ENCODE results near the gene UTF1.

Gene UTF1

GRCh38 chr10:133207041-133207600, 22.9 kb upstream of the UTF1 start:
- no peak overlapping the region for H3K4me3 ChIP-seq (ENCODE audit: low read depth, low read length)
- DNase-seq (ENCODE audit: low read depth), result no peak

GRCh38 chr10:133207627-133208026, 22.4 kb upstream of the UTF1 start:
- H3K4me3 ChIP-seq (ENCODE audit: low read depth, low read length), result no peak overlapping the region
- DNase-seq (ENCODE audit: low read depth), result no peak

GRCh38 chr10:133208466-133208865, 21.6 kb upstream of the UTF1 start:
- no peak for DNase-seq (ENCODE audit: low read depth)

GRCh38 chr10:133209117-133209516, 20.9 kb upstream of the UTF1 start:
- DNase-seq (ENCODE audit: low read depth), result no peak
- H3K4me3 ChIP-seq (ENCODE audit: low read depth, low read length), result no peak overlapping the region

More at GRCh38 chr10:133208466-133208865, 21.6 kb upstream of the UTF1 start:
- H3K4me3 ChIP-seq (ENCODE audit: low read depth, low read length), result no peak overlapping the region

- DNase-seq (ENCODE audit: low read depth), result no peak
- H3K4me3 ChIP-seq (ENCODE audit: low read depth, low read length), result no peak overlapping the region
Observed at GRCh38 chr10:133209641-133210040, 20.4 kb upstream of the UTF1 start.

DNA sequence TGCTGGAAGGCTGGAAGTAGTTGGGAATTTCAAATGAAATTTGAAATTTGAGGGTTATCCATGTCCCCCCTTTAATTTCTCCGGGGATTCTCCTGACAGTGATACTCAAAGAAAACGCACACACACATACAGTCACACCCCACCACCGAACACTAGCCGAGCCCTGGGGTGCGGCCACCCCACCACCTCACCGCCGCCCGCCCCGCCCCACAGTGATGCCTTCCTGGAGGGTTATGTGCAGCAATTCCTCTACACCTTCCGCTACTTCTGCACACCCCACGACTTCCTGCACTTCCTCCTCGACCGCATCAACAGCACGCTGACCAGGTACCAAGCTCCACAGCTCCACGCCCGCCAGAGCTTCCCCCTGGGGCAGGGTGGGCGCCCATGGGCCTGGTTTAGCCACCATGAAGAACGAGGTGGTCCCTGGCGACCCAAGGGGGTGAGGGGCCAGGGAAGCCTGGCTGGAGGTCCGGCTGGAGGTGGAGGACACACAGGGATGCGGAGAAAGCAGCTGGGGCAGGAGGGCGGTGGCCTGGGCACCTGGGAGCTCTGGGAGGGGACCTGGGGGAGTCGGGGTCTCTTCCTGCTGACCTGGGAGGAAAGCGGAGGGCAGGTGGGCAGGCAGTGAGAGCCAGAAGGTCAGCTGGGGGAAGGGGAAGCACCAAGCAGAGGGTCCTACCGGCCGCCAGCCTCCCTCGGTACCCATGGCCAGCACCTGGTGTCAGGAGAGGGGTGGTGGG, 19.4 kb upstream of the UTF1 start:
- DNase-seq (ENCODE audit: low read depth), result no peak
- no peak overlapping the region for H3K4me3 ChIP-seq (ENCODE audit: low read depth, low read length)

DNA sequence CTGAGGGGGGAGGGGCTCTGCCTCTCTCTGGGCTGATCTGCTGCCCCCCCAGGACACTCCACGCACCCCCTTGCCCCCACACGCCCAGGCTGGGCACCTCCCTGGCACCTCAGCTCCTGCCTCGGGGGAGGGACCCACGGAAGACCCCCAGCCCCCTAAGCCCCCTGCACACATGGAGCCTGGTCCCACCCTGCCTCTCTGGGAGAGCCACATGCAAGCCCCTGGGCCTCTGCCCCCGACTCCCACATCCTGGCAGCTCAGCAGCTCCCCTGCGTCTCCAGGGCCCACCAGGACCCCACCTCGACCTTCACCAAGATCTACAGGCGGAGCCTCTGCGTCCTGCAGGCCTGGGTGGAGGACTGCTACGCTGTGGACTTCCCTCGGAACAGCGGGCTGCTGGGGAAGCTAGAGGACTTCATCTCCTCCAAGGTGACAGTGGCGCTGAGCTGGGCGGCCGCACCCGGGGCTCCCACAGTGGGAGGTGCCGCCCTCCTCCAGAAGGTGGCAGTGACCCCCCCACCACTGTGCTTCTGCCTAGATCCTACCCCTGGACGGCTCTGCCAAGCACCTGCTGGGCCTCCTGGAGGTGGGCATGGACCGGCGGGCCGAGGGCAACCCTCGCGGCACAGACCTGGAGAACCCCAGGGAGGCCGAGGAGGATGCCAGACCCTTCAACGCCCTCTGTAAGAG, 18.7 kb upstream of the UTF1 start:
- DNase-seq (ENCODE audit: low read depth), result no peak
- no peak overlapping the region for H3K4me3 ChIP-seq (ENCODE audit: low read depth, low read length)

GRCh38 chr10:133211959-133212852, 17.8 kb upstream of the UTF1 start:
- no peak for DNase-seq (ENCODE audit: low read depth)
- no peak overlapping the region for H3K4me3 ChIP-seq (ENCODE audit: low read depth, low read length)

DNA sequence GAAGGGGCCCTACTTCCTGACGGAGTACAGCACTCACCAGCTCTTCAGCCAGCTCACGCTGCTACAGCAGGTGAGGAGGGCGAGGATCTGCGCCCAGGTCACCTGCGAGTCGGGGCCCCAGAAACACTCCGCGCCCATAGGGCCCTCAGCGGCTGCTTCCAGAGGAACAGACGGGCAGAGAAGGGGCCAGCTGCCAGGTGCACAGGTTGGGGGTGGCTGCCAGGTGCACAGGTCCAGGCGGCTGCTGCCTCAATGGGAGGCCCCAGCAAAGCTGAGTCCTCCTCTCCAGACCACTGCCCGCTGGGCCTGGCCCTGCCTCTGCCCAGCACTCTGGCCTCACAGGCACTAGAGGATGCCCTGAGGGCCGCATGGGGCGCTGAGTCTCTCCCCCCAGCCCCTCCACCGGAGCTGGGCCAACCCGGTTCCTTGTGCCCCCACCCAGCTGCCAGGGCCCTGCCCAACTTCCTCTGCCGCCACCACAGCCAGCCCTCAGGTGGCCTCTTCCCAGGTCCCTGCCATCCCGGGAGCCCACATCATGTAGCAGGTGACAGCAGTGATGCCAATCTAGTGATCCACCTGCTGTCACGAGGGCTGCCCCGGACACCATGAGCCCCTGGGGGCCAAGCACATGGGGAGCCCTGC, 17.0 kb upstream of the UTF1 start:
- DNase-seq (ENCODE audit: low read depth), result no peak
- H3K4me3 ChIP-seq (ENCODE audit: low read depth, low read length), result no peak overlapping the region

GRCh38 chr10:133213641-133214467, 16.2 kb upstream of the UTF1 start:
- H3K4me3 ChIP-seq (ENCODE audit: low read depth, low read length), result no peak overlapping the region

GRCh38 chr10:133214468-133215410, 15.3 kb upstream of the UTF1 start:
- no peak overlapping the region for H3K4me3 ChIP-seq (ENCODE audit: low read depth, low read length)
- DNase-seq (ENCODE audit: low read depth), result no peak

More at GRCh38 chr10:133213641-133214467, 16.2 kb upstream of the UTF1 start:
- no peak for DNase-seq (ENCODE audit: low read depth)

DNA sequence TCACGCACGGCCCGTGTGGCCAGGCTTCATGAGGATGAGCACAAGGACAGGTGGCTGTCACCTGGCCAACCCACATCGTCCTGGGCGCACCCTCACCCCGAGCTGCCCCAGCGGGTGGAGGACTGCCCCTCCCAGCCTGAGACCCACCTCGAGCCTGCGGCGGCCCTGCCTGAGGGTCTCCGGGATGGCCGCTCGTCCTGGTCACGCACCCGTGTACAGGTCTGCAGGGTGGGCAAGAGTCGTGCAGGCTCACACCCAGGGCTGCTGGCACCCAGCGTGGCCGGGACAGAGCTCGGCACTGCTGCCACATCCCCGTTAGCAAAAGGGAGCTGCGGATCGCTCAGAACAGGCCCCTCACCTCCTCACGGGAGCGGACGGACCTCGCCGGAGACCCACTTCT, 14.4 kb upstream of the UTF1 start:
- DNase-seq (ENCODE audit: low read depth), result no peak
- H3K4me3 ChIP-seq (ENCODE audit: low read depth, low read length), result no peak overlapping the region

DNA sequence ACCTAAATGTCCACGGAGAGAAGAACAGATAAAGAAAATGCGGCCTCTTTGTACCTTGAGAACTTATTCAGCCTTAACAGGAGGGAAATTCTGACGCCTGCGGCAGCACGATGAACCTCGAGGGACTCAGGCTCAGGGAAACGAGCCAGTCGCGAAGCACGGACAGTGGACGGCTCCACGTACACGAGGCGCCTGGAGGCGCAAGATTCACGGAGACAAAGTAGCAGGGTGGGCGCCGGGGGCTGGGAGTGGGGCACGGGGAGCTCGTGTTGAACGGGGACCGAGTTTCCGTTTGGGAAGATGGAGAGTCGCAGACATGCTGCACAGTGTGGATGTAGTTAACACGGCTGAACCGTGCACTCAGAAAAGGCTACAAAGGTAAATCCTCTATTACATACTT, 13.2 kb upstream of the UTF1 start:
- no peak for DNase-seq (ENCODE audit: low read depth)
- no peak overlapping the region for H3K4me3 ChIP-seq (ENCODE audit: low read depth, low read length)

DNA sequence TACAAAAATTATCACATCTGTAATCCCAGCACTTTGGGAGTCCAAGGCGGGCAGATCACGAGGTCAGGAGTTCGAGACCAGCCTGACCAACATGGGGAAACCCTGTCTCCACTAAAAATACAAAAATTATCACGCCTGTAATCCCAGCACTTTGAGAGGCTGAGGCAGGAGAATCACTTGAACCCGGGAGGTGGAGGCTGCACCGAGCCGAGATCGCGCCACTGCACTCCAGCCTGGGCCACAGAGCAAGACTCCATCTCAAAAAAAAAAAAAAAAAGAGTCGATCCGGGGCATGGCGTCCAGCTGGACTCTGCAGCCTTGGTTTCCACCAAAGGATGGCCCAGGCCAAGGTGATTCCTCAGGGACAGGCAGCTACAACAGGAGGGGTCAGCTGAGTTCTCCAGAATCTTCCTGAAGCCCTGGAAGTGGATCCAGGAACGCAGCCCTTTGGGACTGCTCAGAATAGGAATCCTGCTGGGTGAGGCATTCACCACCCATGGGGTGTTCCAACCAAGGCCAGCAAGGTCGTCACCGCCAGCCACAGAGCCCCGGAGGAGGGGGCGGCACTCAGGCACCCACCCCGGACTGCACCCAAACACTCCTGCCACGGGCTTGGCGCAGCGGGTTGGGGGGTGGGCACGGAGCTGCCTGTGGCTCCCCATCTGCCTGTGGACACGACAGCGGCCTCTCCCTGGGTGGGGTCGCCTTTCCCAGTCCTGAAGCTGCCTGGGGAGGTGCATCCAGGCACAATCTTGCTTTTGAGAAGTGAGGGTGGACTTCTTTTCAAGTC, 12.0 kb upstream of the UTF1 start:
- DNase-seq (ENCODE audit: low read depth), result no peak
- no peak overlapping the region for H3K4me3 ChIP-seq (ENCODE audit: low read depth, low read length)

GRCh38 chr10:133218891-133219290, 11.1 kb upstream of the UTF1 start:
- DNase-seq (ENCODE audit: low read depth), result no peak
- no peak overlapping the region for H3K4me3 ChIP-seq (ENCODE audit: low read depth, low read length)

DNA sequence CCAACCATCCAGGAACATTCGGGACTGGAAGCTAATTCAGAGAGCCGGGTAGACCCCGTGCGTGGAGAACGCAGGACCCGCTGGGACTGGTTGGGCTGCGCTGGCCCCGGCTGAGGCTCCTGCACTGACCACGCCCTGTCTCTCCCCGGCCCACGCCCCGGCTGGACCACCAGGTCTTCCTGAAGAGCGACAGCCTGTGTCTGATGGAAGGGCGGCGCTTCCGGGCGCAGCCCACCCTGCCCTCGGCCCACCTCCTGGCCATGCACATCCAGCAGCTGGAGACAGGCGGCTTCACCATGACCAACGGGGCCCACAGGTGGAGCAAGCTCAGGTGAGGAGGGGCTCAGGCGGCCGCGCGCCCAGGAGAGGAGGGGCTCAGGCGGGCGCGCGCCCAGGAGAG, 10.2 kb upstream of the UTF1 start:
- DNase-seq (ENCODE audit: low read depth), result no peak
- no peak overlapping the region for H3K4me3 ChIP-seq (ENCODE audit: low read depth, low read length)

- H3K4me3 ChIP-seq (ENCODE audit: low read depth, low read length), result no peak overlapping the region
- DNase-seq (ENCODE audit: low read depth), result no peak
Observed at GRCh38 chr10:133221331-133221730, 8.7 kb upstream of the UTF1 start.

Data from skeletal muscle cell (primary cell).